PFSK-1 (cell line): ENCODE data around the gene MAML2.

ENCODE experiments used
- POLR2AphosphoS5 ChIP-seq: IDR thresholded peaks from 2 replicates; pipeline ENCODE4 v1.6.1; 2012; ENCODE audit warnings: low read depth, mild to moderate bottlenecking, control low read depth, low read length, moderate library complexity
- SIN3A ChIP-seq: IDR thresholded peaks from 2 replicates; pipeline ENCODE4 v1.6.1; 2012; ENCODE audit warnings: mild to moderate bottlenecking, low read length, moderate library complexity, borderline replicate concordance; ENCODE audit not compliant: insufficient read depth
- TAF1 ChIP-seq: IDR thresholded peaks from 2 replicates; pipeline ENCODE4 v1.6.1; 2012; ENCODE audit warnings: low read length, control low read depth, borderline replicate concordance; ENCODE audit not compliant: insufficient read depth

DNA sequence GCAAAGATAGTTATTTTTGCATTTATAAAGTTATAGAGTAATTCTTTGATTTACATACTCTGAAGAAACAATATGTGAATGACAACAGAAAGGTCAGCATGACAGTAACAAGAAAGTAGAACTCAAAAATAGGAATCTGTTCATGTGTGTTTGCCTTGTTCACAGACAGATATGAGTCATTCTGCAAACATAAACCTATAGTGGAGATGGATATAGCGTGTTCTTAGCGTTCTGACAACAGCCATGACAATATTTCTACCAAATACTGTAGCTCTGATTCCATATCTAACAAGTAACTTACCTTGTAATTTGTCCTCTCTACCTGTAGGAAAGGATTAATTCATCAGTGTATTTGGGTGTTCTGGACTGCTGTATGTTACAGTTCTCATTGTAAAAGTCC lies 210.6 kb downstream of the MAML2 start:
- TF ChIP-seq SIN3A (no peak), TAF1 (no peak), POLR2AphosphoS5 (no peak)
